ENCODE results near the gene MERTK.
"Not testable (repeated sequence)": the region's sequence is repeated elsewhere in the genome, so short reads cannot be mapped to it uniquely, and the experiment has no call there.

MERTK gene

DNA sequence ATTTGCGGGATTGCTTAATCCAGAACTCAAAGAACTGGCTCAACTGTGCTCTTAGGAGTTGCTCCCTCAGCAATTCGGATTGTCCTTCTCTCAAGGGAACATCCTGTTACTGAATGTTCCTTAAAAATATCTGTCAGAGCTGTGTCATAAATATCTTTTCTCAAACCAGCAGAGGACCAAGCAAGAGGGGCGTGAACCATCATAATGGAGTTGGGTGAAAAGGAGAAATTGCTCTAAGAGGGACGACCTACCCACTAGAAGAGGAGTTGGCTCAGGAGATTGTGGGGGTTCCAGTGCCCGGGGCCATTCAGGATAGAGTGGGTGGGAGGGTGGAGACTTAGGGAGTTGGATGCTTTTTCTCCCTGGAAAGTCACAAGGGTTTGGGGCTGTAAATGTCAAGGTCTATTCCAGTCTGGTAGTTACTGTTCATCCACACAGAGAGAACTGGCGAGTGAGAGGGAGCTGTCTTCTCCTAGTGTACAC is 59.5 kb downstream of the MERTK start:
- TF ChIP-seq, protein P1, sequence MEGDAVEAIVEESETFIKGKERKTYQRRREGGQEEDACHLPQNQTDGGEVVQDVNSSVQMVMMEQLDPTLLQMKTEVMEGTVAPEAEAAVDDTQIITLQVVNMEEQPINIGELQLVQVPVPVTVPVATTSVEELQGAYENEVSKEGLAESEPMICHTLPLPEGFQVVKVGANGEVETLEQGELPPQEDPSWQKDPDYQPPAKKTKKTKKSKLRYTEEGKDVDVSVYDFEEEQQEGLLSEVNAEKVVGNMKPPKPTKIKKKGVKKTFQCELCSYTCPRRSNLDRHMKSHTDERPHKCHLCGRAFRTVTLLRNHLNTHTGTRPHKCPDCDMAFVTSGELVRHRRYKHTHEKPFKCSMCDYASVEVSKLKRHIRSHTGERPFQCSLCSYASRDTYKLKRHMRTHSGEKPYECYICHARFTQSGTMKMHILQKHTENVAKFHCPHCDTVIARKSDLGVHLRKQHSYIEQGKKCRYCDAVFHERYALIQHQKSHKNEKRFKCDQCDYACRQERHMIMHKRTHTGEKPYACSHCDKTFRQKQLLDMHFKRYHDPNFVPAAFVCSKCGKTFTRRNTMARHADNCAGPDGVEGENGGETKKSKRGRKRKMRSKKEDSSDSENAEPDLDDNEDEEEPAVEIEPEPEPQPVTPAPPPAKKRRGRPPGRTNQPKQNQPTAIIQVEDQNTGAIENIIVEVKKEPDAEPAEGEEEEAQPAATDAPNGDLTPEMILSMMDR (conservative IDR thresholded peaks at IDR 0.05; ENCODE audit: low read length) = no peak
- no peak for TF ChIP-seq EZH2phosphoT487 (IDR thresholded peaks at IDR 0.05; ENCODE audit: borderline replicate concordance)
- Histone ChIP-seq H3K4me3 (ENCODE audit: low read length, poor library complexity, severe bottlenecking) (no peak overlapping the region), H3K9me2 (replicated peaks; ENCODE audit: low read depth, low read length) (no peaks in the 10 kb centered on the region), H3K27me3 (ENCODE audit: insufficient read depth, low read length, poor library complexity, severe bottlenecking) (no peaks in the 10 kb centered on the region), H3K4me1 (ENCODE audit: insufficient read depth, low read length, poor library complexity, severe bottlenecking) (no peaks in the 10 kb centered on the region), H3K79me2 (ENCODE audit: insufficient read depth, low read length) (no peaks in the 10 kb centered on the region), H3K9me3 (ENCODE audit: insufficient read depth, low read depth, low read length) (no peaks in the 10 kb centered on the region), H2AFZ (ENCODE audit: low read length) (no peak overlapping the region), H3K4me2 (ENCODE audit: low read depth, low read length, poor library complexity, severe bottlenecking) (no peak overlapping the region), H3K36me3 (ENCODE audit: insufficient read depth, low read length) (no peaks in the 10 kb centered on the region; the same call in 1 of the 2 replicates), H3K9ac (ENCODE audit: low read depth, low read length, poor library complexity, severe bottlenecking) (no peak overlapping the region), H4K20me1 (ENCODE audit: insufficient read depth, low read length, poor library complexity, severe bottlenecking) (no peaks in the 10 kb centered on the region), H3F3A (ENCODE audit: low read depth) (no peaks in the 10 kb centered on the region)

DNA sequence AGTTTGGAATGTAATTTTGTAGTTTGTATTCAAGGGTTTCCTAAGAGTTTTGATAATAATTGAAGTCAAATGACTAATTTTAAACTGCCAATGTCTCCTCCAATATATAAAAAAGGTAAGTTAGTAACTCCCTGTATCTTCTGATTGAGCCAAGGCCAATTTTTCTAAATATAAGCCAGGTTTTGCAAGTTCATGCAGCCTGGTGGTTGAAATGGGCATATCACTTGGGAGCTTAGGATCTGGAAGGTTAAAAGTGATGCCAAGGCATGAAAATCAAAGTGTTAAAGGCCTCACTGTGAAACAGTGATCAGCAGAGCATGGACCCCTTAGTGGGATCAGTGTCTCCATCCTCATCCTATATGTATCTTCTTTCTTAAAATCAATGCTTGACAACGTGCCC is 60.5 kb downstream of the MERTK start:
- no peaks in the 10 kb centered on the region for H3F3A ChIP-seq (ENCODE audit: low read depth)
- no peak overlapping the region for H2AFZ ChIP-seq (ENCODE audit: low read length)
- no peaks in the 10 kb centered on the region for H3K27me3 ChIP-seq (ENCODE audit: insufficient read depth, low read length, poor library complexity, severe bottlenecking)
- no peaks in the 10 kb centered on the region for H4K20me1 ChIP-seq (ENCODE audit: insufficient read depth, low read length, poor library complexity, severe bottlenecking)
- TF ChIP-seq, protein P1 (conservative IDR thresholded peaks at IDR 0.05; ENCODE audit: low read length) = 0 out of 2 replicates have a peak, but pooled peaks have one; percentile 9
- no peak for TF ChIP-seq EZH2phosphoT487 (IDR thresholded peaks at IDR 0.05; ENCODE audit: borderline replicate concordance)
- no peaks in the 10 kb centered on the region for H3K4me1 ChIP-seq (ENCODE audit: insufficient read depth, low read length, poor library complexity, severe bottlenecking)
- H3K36me3 ChIP-seq (ENCODE audit: insufficient read depth, low read length) = no peaks in the 10 kb centered on the region
- H3K9me2 ChIP-seq (replicated peaks; ENCODE audit: low read depth, low read length) = no peaks in the 10 kb centered on the region
- no peaks in the 10 kb centered on the region for H3K9me3 ChIP-seq (ENCODE audit: insufficient read depth, low read depth, low read length)
- no peak overlapping the region for H3K4me2 ChIP-seq (ENCODE audit: low read depth, low read length, poor library complexity, severe bottlenecking)
- no peak overlapping the region for H3K9ac ChIP-seq (ENCODE audit: low read depth, low read length, poor library complexity, severe bottlenecking)
- no peak overlapping the region for H3K4me3 ChIP-seq (ENCODE audit: low read length, poor library complexity, severe bottlenecking)
- no peaks in the 10 kb centered on the region for H3K79me2 ChIP-seq (ENCODE audit: insufficient read depth, low read length)

DNA sequence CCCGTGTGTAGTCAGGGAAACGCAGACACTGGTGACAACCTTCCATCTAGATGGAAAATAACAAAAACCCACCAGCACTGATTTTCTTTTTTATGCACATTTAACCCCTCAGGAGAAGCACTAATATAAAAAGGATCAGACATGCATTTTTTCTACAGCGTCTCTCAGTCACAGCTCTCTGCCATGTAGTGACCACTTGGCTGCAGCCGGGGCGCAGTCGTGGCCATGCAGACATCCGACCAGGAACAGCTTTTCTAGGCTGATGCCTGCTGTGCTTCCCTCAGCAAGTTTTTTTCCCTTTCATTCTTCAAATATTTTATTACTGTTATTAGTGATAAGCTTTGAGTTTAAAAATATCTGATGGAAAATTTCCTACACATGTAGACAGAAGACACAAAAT is 63.3 kb downstream of the MERTK start:
- Histone ChIP-seq H3K9me3 (ENCODE audit: insufficient read depth, low read depth, low read length) (no peaks in the 10 kb centered on the region), H2AFZ (ENCODE audit: low read length) (no peak overlapping the region), H3K4me1 (ENCODE audit: insufficient read depth, low read length, poor library complexity, severe bottlenecking) (no peaks in the 10 kb centered on the region), H3K27me3 (ENCODE audit: insufficient read depth, low read length, poor library complexity, severe bottlenecking) (no peaks in the 10 kb centered on the region), H3K36me3 (ENCODE audit: insufficient read depth, low read length) (peaks cover 1% of the 10 kb centered on the region), H3K9me2 (replicated peaks; ENCODE audit: low read depth, low read length) (no peaks in the 10 kb centered on the region), H3K79me2 (ENCODE audit: insufficient read depth, low read length) (no peaks in the 10 kb centered on the region), H3F3A (ENCODE audit: low read depth) (no peaks in the 10 kb centered on the region), H3K4me3 (ENCODE audit: low read length, poor library complexity, severe bottlenecking) (no peak overlapping the region), H3K9ac (ENCODE audit: low read depth, low read length, poor library complexity, severe bottlenecking) (no peak overlapping the region), H4K20me1 (ENCODE audit: insufficient read depth, low read length, poor library complexity, severe bottlenecking) (no peaks in the 10 kb centered on the region), H3K4me2 (ENCODE audit: low read depth, low read length, poor library complexity, severe bottlenecking) (no peak overlapping the region)
- TF ChIP-seq, protein P1 (conservative IDR thresholded peaks at IDR 0.05; ENCODE audit: low read length) = no peak
- TF ChIP-seq EZH2phosphoT487 (IDR thresholded peaks at IDR 0.05; ENCODE audit: borderline replicate concordance) = no peak

DNA sequence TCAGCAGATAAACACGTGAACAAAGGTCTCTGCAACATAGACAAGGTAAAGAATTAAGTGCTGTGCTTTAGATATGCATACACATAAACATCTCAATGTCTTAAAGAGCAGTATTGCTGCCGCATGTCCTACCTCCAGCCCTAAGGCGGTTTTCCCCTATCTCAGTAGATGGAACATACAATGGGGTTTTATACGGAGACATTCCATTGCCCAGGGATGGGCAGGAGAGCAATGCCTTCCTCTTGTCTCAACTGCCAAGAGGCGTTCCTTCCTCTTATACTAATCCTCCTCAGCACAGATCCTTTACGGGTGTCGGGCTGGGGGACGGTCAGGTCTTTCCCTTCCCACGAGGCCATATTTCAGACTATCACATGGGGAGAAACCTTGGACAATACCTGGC is 64.7 kb downstream of the MERTK start:
- not testable (repeated sequence) for H3K4me1 ChIP-seq (ENCODE audit: insufficient read depth, low read length, poor library complexity, severe bottlenecking); H3K4me3 ChIP-seq (ENCODE audit: low read length, poor library complexity, severe bottlenecking); H3K4me2 ChIP-seq (ENCODE audit: low read depth, low read length, poor library complexity, severe bottlenecking); H3K79me2 ChIP-seq (ENCODE audit: insufficient read depth, low read length); H3K9me2 ChIP-seq (replicated peaks; ENCODE audit: low read depth, low read length); H4K20me1 ChIP-seq (ENCODE audit: insufficient read depth, low read length, poor library complexity, severe bottlenecking); H2AFZ ChIP-seq (ENCODE audit: low read length); H3K9me3 ChIP-seq (ENCODE audit: insufficient read depth, low read depth, low read length); H3F3A ChIP-seq (ENCODE audit: low read depth); H3K27me3 ChIP-seq (ENCODE audit: insufficient read depth, low read length, poor library complexity, severe bottlenecking); H3K9ac ChIP-seq (ENCODE audit: low read depth, low read length, poor library complexity, severe bottlenecking)
- peaks cover 13% of the 10 kb centered on the region for H3K36me3 ChIP-seq (ENCODE audit: insufficient read depth, low read length)

DNA sequence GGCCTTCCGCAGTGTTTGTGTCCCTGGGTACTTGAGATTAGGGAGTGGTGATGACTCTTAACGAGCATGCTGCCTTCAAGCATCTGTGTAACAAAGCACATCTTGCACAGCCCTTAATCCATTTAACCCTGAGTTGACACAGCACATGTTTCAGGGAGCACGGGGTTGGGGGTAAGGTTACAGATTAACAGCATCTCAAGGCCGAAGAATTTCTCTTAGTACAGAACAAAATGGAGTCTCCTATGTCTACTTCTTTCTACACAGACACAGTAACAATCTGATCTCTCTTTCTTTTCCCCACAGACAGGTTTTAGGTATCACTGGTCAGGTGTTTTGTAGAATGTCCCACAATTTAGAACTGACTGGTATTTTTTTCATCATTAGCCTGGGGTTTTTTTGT is 65.1 kb downstream of the MERTK start:
- H3K79me2 ChIP-seq (ENCODE audit: insufficient read depth, low read length); H3K4me1 ChIP-seq (ENCODE audit: insufficient read depth, low read length, poor library complexity, severe bottlenecking); H3K9me3 ChIP-seq (ENCODE audit: insufficient read depth, low read depth, low read length); H3K9ac ChIP-seq (ENCODE audit: low read depth, low read length, poor library complexity, severe bottlenecking); H3F3A ChIP-seq (ENCODE audit: low read depth); H3K27me3 ChIP-seq (ENCODE audit: insufficient read depth, low read length, poor library complexity, severe bottlenecking); H4K20me1 ChIP-seq (ENCODE audit: insufficient read depth, low read length, poor library complexity, severe bottlenecking); H2AFZ ChIP-seq (ENCODE audit: low read length); H3K4me3 ChIP-seq (ENCODE audit: low read length, poor library complexity, severe bottlenecking); H3K9me2 ChIP-seq (replicated peaks; ENCODE audit: low read depth, low read length); H3K4me2 ChIP-seq (ENCODE audit: low read depth, low read length, poor library complexity, severe bottlenecking): not testable (repeated sequence)
- peaks cover 13% of the 10 kb centered on the region for H3K36me3 ChIP-seq (ENCODE audit: insufficient read depth, low read length)

Measured in Loucy (cell line).